ENCODE results near the gene JAKMIP2.
A peak's percentile ranks its signal among the peaks of the same experiment; 100 is the strongest.

The JAKMIP2 gene

GRCh38 chr5:147756566-147756965 is 26.0 kb downstream of the JAKMIP2 start:
- Histone ChIP-seq H3K4me1 (ENCODE audit: insufficient read depth, low read length) (peaks cover 9% of the 10 kb centered on the region), H3K27ac (ENCODE audit: low read depth, low read length) (no peak overlapping the region), H3K27me3 (ENCODE audit: control insufficient read depth in 1 of 2, insufficient read depth in 2 of 2, low read length in 2 of 2) (no peaks in the 10 kb centered on the region), H3K36me3 (ENCODE audit: insufficient read depth, low read length) (no peaks in the 10 kb centered on the region), H3K9ac (ENCODE audit: low read length) (no peak overlapping the region), H3K9me3 (ENCODE audit: low read length) (no peaks in the 10 kb centered on the region), H3K4me3 (ENCODE audit: low read depth in 1 of 2, low read length in 2 of 2) (no peak overlapping the region)

- H3K4me1 ChIP-seq (ENCODE audit: insufficient read depth, low read length) = peaks cover 11% of the 10 kb centered on the region
- no peak overlapping the region for H3K27ac ChIP-seq (ENCODE audit: low read depth, low read length)
- no peaks in the 10 kb centered on the region for H3K9me3 ChIP-seq (ENCODE audit: low read length)
- H3K36me3 ChIP-seq (ENCODE audit: insufficient read depth, low read length) = no peaks in the 10 kb centered on the region
- H3K4me3 ChIP-seq (ENCODE audit: low read depth in 1 of 2, low read length in 2 of 2) = no peak overlapping the region
- no peaks in the 10 kb centered on the region for H3K27me3 ChIP-seq (ENCODE audit: control insufficient read depth in 1 of 2, insufficient read depth in 2 of 2, low read length in 2 of 2)
- no peak overlapping the region for H3K9ac ChIP-seq (ENCODE audit: low read length)
These were observed 28.0 kb downstream of the JAKMIP2 start for GRCh38 chr5:147754372-147755122.

GRCh38 chr5:147753765-147754164 is 28.8 kb downstream of the JAKMIP2 start:
- no peaks in the 10 kb centered on the region for H3K9me3 ChIP-seq (ENCODE audit: low read length)
- no peak overlapping the region for H3K9ac ChIP-seq (ENCODE audit: low read length)
- H3K27ac ChIP-seq (ENCODE audit: low read depth, low read length) = no peak overlapping the region
- H3K4me3 ChIP-seq (ENCODE audit: low read depth in 1 of 2, low read length in 2 of 2) = no peak overlapping the region
- H3K4me1 ChIP-seq (ENCODE audit: insufficient read depth, low read length) = peaks cover 11% of the 10 kb centered on the region
- no peaks in the 10 kb centered on the region for H3K27me3 ChIP-seq (ENCODE audit: control insufficient read depth in 1 of 2, insufficient read depth in 2 of 2, low read length in 2 of 2)
- H3K36me3 ChIP-seq (ENCODE audit: insufficient read depth, low read length) = no peaks in the 10 kb centered on the region

GRCh38 chr5:147752666-147753290 is 29.8 kb downstream of the JAKMIP2 start:
- Histone ChIP-seq H3K36me3 (ENCODE audit: insufficient read depth, low read length) (no peaks in the 10 kb centered on the region), H3K4me1 (ENCODE audit: insufficient read depth, low read length) (peaks cover 11% of the 10 kb centered on the region), H3K4me3 (ENCODE audit: low read depth in 1 of 2, low read length in 2 of 2) (no peak overlapping the region), H3K9me3 (ENCODE audit: low read length) (no peaks in the 10 kb centered on the region), H3K27ac (ENCODE audit: low read depth, low read length) (no peak overlapping the region), H3K27me3 (ENCODE audit: control insufficient read depth in 1 of 2, insufficient read depth in 2 of 2, low read length in 2 of 2) (no peaks in the 10 kb centered on the region), H3K9ac (ENCODE audit: low read length) (no peak overlapping the region)

GRCh38 chr5:147752033-147752432 is 30.5 kb downstream of the JAKMIP2 start:
- Histone ChIP-seq H3K27ac (ENCODE audit: low read depth, low read length) (peak overlapping the region; percentile 8), H3K36me3 (ENCODE audit: insufficient read depth, low read length) (no peaks in the 10 kb centered on the region), H3K27me3 (ENCODE audit: control insufficient read depth in 1 of 2, insufficient read depth in 2 of 2, low read length in 2 of 2) (no peaks in the 10 kb centered on the region), H3K9me3 (ENCODE audit: low read length) (no peaks in the 10 kb centered on the region), H3K4me3 (ENCODE audit: low read depth in 1 of 2, low read length in 2 of 2) (no peak overlapping the region), H3K9ac (ENCODE audit: low read length) (no peak overlapping the region), H3K4me1 (ENCODE audit: insufficient read depth, low read length) (peaks cover 11% of the 10 kb centered on the region)

- peak overlapping the region; percentile 12 for H3K27ac ChIP-seq (ENCODE audit: low read depth, low read length)
- H3K36me3 ChIP-seq (ENCODE audit: insufficient read depth, low read length) = no peaks in the 10 kb centered on the region
- H3K9ac ChIP-seq (ENCODE audit: low read length) = no peak overlapping the region
- no peaks in the 10 kb centered on the region for H3K27me3 ChIP-seq (ENCODE audit: control insufficient read depth in 1 of 2, insufficient read depth in 2 of 2, low read length in 2 of 2)
- no peak overlapping the region for H3K4me3 ChIP-seq (ENCODE audit: low read depth in 1 of 2, low read length in 2 of 2)
- H3K9me3 ChIP-seq (ENCODE audit: low read length) = no peaks in the 10 kb centered on the region
- peaks cover 11% of the 10 kb centered on the region for H3K4me1 ChIP-seq (ENCODE audit: insufficient read depth, low read length)
These were observed 31.2 kb downstream of the JAKMIP2 start for GRCh38 chr5:147751156-147751830.

- Histone ChIP-seq H3K27me3 (ENCODE audit: control insufficient read depth in 1 of 2, insufficient read depth in 2 of 2, low read length in 2 of 2) (no peaks in the 10 kb centered on the region), H3K9me3 (ENCODE audit: low read length) (no peaks in the 10 kb centered on the region), H3K27ac (ENCODE audit: low read depth, low read length) (no peak overlapping the region), H3K36me3 (ENCODE audit: insufficient read depth, low read length) (no peaks in the 10 kb centered on the region), H3K4me3 (ENCODE audit: low read depth in 1 of 2, low read length in 2 of 2) (no peak overlapping the region), H3K9ac (ENCODE audit: low read length) (no peak overlapping the region), H3K4me1 (ENCODE audit: insufficient read depth, low read length) (peaks cover 11% of the 10 kb centered on the region)
These were observed 32.5 kb downstream of the JAKMIP2 start for GRCh38 chr5:147750065-147750464.

GRCh38 chr5:147748590-147748989 is 33.9 kb downstream of the JAKMIP2 start:
- H3K27me3 ChIP-seq (ENCODE audit: control insufficient read depth in 1 of 2, insufficient read depth in 2 of 2, low read length in 2 of 2) = no peaks in the 10 kb centered on the region

GRCh38 chr5:147746986-147747385 is 35.5 kb downstream of the JAKMIP2 start:
- Histone ChIP-seq H3K36me3 (ENCODE audit: insufficient read depth, low read length) (no peaks in the 10 kb centered on the region), H3K9me3 (ENCODE audit: low read length) (no peaks in the 10 kb centered on the region), H3K9ac (ENCODE audit: low read length) (no peak overlapping the region), H3K4me3 (ENCODE audit: low read depth in 1 of 2, low read length in 2 of 2) (no peak overlapping the region), H3K4me1 (ENCODE audit: insufficient read depth, low read length) (peaks cover 19% of the 10 kb centered on the region), H3K27ac (ENCODE audit: low read depth, low read length) (no peak overlapping the region), H3K27me3 (ENCODE audit: control insufficient read depth in 1 of 2, insufficient read depth in 2 of 2, low read length in 2 of 2) (no peaks in the 10 kb centered on the region)

More at GRCh38 chr5:147748590-147748989, 33.9 kb downstream of the JAKMIP2 start:
- H3K36me3 ChIP-seq (ENCODE audit: insufficient read depth, low read length) = no peaks in the 10 kb centered on the region
- H3K4me3 ChIP-seq (ENCODE audit: low read depth in 1 of 2, low read length in 2 of 2) = no peak overlapping the region
- H3K9ac ChIP-seq (ENCODE audit: low read length) = no peak overlapping the region
- no peaks in the 10 kb centered on the region for H3K9me3 ChIP-seq (ENCODE audit: low read length)
- H3K27ac ChIP-seq (ENCODE audit: low read depth, low read length) = no peak overlapping the region
- peaks cover 17% of the 10 kb centered on the region for H3K4me1 ChIP-seq (ENCODE audit: insufficient read depth, low read length)

GRCh38 chr5:147743678-147744374 is 38.7 kb downstream of the JAKMIP2 start:
- no peaks in the 10 kb centered on the region for H3K27me3 ChIP-seq (ENCODE audit: control insufficient read depth in 1 of 2, insufficient read depth in 2 of 2, low read length in 2 of 2)
- H3K4me1 ChIP-seq (ENCODE audit: insufficient read depth, low read length) = peaks cover 13% of the 10 kb centered on the region
- H3K36me3 ChIP-seq (ENCODE audit: insufficient read depth, low read length) = no peaks in the 10 kb centered on the region
- H3K9me3 ChIP-seq (ENCODE audit: low read length) = no peaks in the 10 kb centered on the region
- no peak overlapping the region for H3K4me3 ChIP-seq (ENCODE audit: low read depth in 1 of 2, low read length in 2 of 2)
- no peak overlapping the region for H3K27ac ChIP-seq (ENCODE audit: low read depth, low read length)
- H3K9ac ChIP-seq (ENCODE audit: low read length) = no peak overlapping the region

- Histone ChIP-seq H3K9ac (ENCODE audit: low read length) (no peak overlapping the region), H3K36me3 (ENCODE audit: insufficient read depth, low read length) (no peaks in the 10 kb centered on the region), H3K27me3 (ENCODE audit: control insufficient read depth in 1 of 2, insufficient read depth in 2 of 2, low read length in 2 of 2) (no peaks in the 10 kb centered on the region), H3K9me3 (ENCODE audit: low read length) (no peaks in the 10 kb centered on the region), H3K4me3 (ENCODE audit: low read depth in 1 of 2, low read length in 2 of 2) (no peak overlapping the region), H3K27ac (ENCODE audit: low read depth, low read length) (no peak overlapping the region), H3K4me1 (ENCODE audit: insufficient read depth, low read length) (peaks cover 13% of the 10 kb centered on the region)
These were observed 39.5 kb downstream of the JAKMIP2 start for GRCh38 chr5:147743012-147743411.

All from muscle layer of colon (tissue), 2 donors.